Nephron (organoid): Measurements from ENCODE around the gene FGD5.

Experiments used
- H3K27ac Mint-ChIP-seq, 3 experiments: 2 replicates each; pipeline ENCODE4 v1.8.0; 2020; ENCODE audit warnings: mixed read lengths in 3 of 3, mild to moderate bottlenecking in 2 of 3, moderate library complexity in 1 of 3
- H3K27me3 Mint-ChIP-seq: 2 replicates; pipeline ENCODE4 v1.8.0; 2021; ENCODE audit warnings: low read depth, mild to moderate bottlenecking, moderate library complexity, mixed read lengths
- H3K36me3 Mint-ChIP-seq: 2 replicates; pipeline ENCODE4 v1.8.0; 2020; ENCODE audit warnings: low read depth, mixed read lengths
- H3K4me1 Mint-ChIP-seq: 2 replicates; pipeline ENCODE4 v1.8.0; 2020; ENCODE audit warnings: mixed read lengths
- H3K4me3 Mint-ChIP-seq, 3 experiments: 2 replicates each; pipeline ENCODE4 v1.8.0; 2020; ENCODE audit warnings: mild to moderate bottlenecking in 3 of 3, mixed read lengths in 3 of 3, moderate library complexity in 2 of 3
- H3K9me3 Mint-ChIP-seq: 2 replicates; pipeline ENCODE4 v1.8.0; 2020; ENCODE audit warnings: mixed read lengths
- TF ChIP-seq, protein P1 (sequence below), 3 experiments: fragments of 200-600 bp; sonication (generic); IDR thresholded peaks; one replicate each; pipeline ENCODE4 v1.5.0; 2021; ENCODE audit warnings: antibody characterized with exemption in 3 of 3; ENCODE audit not compliant: unreplicated experiment in 3 of 3

FGD5 gene

GRCh38 chr3:14786369-14786768, 32.4 kb upstream of the FGD5 start:
- TF ChIP-seq, protein P1, sequence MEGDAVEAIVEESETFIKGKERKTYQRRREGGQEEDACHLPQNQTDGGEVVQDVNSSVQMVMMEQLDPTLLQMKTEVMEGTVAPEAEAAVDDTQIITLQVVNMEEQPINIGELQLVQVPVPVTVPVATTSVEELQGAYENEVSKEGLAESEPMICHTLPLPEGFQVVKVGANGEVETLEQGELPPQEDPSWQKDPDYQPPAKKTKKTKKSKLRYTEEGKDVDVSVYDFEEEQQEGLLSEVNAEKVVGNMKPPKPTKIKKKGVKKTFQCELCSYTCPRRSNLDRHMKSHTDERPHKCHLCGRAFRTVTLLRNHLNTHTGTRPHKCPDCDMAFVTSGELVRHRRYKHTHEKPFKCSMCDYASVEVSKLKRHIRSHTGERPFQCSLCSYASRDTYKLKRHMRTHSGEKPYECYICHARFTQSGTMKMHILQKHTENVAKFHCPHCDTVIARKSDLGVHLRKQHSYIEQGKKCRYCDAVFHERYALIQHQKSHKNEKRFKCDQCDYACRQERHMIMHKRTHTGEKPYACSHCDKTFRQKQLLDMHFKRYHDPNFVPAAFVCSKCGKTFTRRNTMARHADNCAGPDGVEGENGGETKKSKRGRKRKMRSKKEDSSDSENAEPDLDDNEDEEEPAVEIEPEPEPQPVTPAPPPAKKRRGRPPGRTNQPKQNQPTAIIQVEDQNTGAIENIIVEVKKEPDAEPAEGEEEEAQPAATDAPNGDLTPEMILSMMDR (IDR thresholded peaks at IDR 0.05; ENCODE audit: unreplicated experiment in 3 of 3) = no peak
- H3K9me3 Mint-ChIP-seq = no peaks in the 10 kb centered on the region
- H3K4me1 Mint-ChIP-seq = peaks cover 5% of the 10 kb centered on the region
- no peaks in the 10 kb centered on the region for H3K36me3 Mint-ChIP-seq
- peaks cover 46% of the 10 kb centered on the region for H3K27me3 Mint-ChIP-seq
- H3K27ac Mint-ChIP-seq = no peak overlapping the region
- H3K4me3 Mint-ChIP-seq = no peak overlapping the region

- Mint-ChIP-seq H3K4me3 (no peak overlapping the region), H3K36me3 (no peaks in the 10 kb centered on the region), H3K9me3 (no peaks in the 10 kb centered on the region), H3K27me3 (peaks cover 44% of the 10 kb centered on the region), H3K27ac (peak overlapping the region in 1 of 3 experiments; percentile 18), H3K4me1 (peaks cover 5% of the 10 kb centered on the region)
- TF ChIP-seq, protein P1 (IDR thresholded peaks at IDR 0.05; ENCODE audit: unreplicated experiment in 3 of 3) = no peak
Measured at GRCh38 chr3:14787630-14788029, 31.1 kb upstream of the FGD5 start.

DNA sequence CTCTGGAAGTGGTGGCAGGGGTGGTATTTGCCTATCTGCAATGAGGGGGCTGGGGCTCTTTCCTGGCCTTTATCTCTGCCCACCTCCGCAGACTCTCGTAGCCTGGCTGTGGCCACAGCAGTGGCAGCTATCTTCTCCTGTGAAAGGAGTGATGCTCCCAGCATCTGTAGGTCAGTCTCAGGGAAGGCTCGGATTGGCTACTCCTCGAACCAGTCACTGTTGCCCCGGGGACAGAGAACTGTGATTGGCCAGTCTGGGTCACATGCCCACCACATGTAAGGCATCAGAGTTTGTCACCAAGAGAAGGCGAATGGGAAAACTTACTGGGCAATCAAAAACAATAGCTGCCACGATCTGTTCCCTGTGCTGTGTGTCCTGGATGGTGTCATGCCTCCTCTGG, 30.1 kb upstream of the FGD5 start:
- Mint-ChIP-seq H3K4me1 (peaks cover 13% of the 10 kb centered on the region), H3K27me3 (peaks cover 52% of the 10 kb centered on the region), H3K36me3 (no peaks in the 10 kb centered on the region), H3K4me3 (no peak overlapping the region), H3K27ac (no peak overlapping the region), H3K9me3 (no peaks in the 10 kb centered on the region)
- TF ChIP-seq, protein P1 (IDR thresholded peaks at IDR 0.05; ENCODE audit: unreplicated experiment in 3 of 3) = no peak

DNA sequence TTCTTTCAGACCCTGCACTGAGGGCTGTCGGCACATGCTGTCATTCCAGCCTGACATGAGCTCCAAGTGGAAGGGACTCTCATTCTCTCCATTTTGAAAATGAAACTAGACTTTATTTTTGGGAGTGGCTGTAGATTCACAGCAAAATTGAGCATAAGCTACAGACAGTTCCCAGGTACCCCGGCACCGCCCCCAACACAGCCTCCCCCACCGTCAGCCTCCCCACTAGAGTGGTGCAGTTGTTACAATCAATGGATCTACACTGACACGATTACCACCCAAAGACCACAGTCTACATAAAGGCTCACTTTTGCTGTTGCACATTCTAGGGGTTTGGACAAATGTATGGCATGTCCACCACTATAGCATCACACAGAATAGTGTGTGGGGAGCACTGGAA, 29.5 kb upstream of the FGD5 start:
- Mint-ChIP-seq H3K36me3 (no peaks in the 10 kb centered on the region), H3K27me3 (peaks cover 47% of the 10 kb centered on the region), H3K27ac (no peak overlapping the region), H3K4me3 (no peak overlapping the region), H3K9me3 (no peaks in the 10 kb centered on the region), H3K4me1 (peaks cover 15% of the 10 kb centered on the region)
- TF ChIP-seq, protein P1 (IDR thresholded peaks at IDR 0.05; ENCODE audit: unreplicated experiment in 3 of 3) = no peak

GRCh38 chr3:14789640-14790285, 29.0 kb upstream of the FGD5 start:
- Mint-ChIP-seq H3K9me3 (no peaks in the 10 kb centered on the region), H3K4me3 (no peak overlapping the region), H3K27me3 (peaks cover 46% of the 10 kb centered on the region), H3K27ac (no peak overlapping the region), H3K36me3 (no peaks in the 10 kb centered on the region), H3K4me1 (peaks cover 18% of the 10 kb centered on the region)
- TF ChIP-seq, protein P1 (IDR thresholded peaks at IDR 0.05; ENCODE audit: unreplicated experiment in 3 of 3) = no peak

DNA sequence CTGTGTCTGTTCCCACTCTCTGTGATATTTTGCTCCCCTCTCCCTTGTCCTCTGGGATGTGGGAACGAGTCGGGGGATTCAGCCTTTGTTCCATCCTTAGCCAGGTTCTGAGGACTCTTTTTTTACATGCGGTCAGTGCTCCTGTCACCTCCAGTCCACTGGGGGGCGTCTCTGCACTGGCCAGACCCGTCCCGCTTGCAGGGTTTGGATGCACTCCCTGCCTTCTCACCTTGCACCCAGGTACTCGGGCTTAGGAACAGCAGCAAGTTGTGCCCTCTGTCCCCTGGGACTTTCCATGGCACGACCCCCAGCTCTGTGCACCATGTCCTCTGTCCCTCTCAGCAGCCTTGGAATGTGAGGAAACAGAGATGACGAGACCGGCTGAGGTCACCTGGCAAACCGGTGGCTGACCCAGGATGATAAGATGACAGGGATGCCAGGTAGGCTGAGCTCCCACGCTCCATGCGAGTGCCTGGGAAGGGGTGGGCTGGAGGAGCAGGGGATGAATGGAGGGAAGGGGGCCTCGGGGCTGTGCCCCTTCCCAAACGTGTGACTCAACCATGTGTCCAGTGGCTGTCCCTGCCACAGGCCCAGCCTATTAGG, 27.3 kb upstream of the FGD5 start:
- no peaks in the 10 kb centered on the region for H3K36me3 Mint-ChIP-seq
- H3K4me1 Mint-ChIP-seq = peaks cover 34% of the 10 kb centered on the region
- H3K9me3 Mint-ChIP-seq = no peaks in the 10 kb centered on the region
- H3K27ac Mint-ChIP-seq = no peak overlapping the region
- H3K4me3 Mint-ChIP-seq = no peak overlapping the region
- peaks cover 50% of the 10 kb centered on the region for H3K27me3 Mint-ChIP-seq
- TF ChIP-seq, protein P1 (IDR thresholded peaks at IDR 0.05; ENCODE audit: unreplicated experiment in 3 of 3) = peak; percentile 60 to 67 (median 65)
